Natural killer cell (primary cell): ENCODE measurements around the gene SRCAP. TPM values are rescaled to one million over a fixed set of nuclear protein-coding genes. Genes with fewer than 3 reads are reported as not detected.

ENCODE experiments used
- ATAC-seq, 3 donors: fragments of 150-1000 bp in 2 of 3; fragments of 200-7000 bp in 1 of 3; cut with Tn5 transposase; 1 replicate in 1 of 3; 2 replicates in 2 of 3; pipeline ENCODE4 v1.10.0; 2021; ENCODE audit warnings: mild to moderate bottlenecking in 2 of 3, moderate library complexity in 2 of 3
- DNase-seq, 2 donors: peaks; one replicate each; pipeline versions ENCODE4 v3.0.0 to v3.0.0-alpha.2; 2013 to 2021; ENCODE audit warnings: mixed read lengths in 1 of 2
- H3K27ac ChIP-seq: one replicate; pipeline ENCODE4 v1.5.1; 2013; ENCODE audit warnings: mild to moderate bottlenecking, low read length
- H3K27me3 ChIP-seq: one replicate; pipeline ENCODE4 v1.6.1; 2013; ENCODE audit warnings: low read length; ENCODE audit not compliant: control insufficient read depth, insufficient read depth
- H3K36me3 ChIP-seq: one replicate; pipeline ENCODE4 v1.6.1; 2013; ENCODE audit warnings: low read length; ENCODE audit not compliant: control insufficient read depth, insufficient read depth
- H3K4me1 ChIP-seq: one replicate; pipeline ENCODE4 v1.6.1; 2013; ENCODE audit warnings: low read length; ENCODE audit not compliant: control insufficient read depth, insufficient read depth
- H3K4me3 ChIP-seq: one replicate; pipeline ENCODE4 v1.5.1; 2013; ENCODE audit warnings: low read length
- H3K9me3 ChIP-seq: one replicate; pipeline ENCODE4 v1.6.1; 2013; ENCODE audit warnings: low read length; ENCODE audit not compliant: control insufficient read depth, insufficient read depth
- H3K27ac Mint-ChIP-seq, 2 donors: one replicate each; pipeline ENCODE4 v1.8.0; 2022; ENCODE audit warnings: mild to moderate bottlenecking in 2 of 2, mixed read lengths in 2 of 2, moderate library complexity in 1 of 2
- H3K27me3 Mint-ChIP-seq, 2 donors: one replicate each; pipeline ENCODE4 v1.8.0; 2022; ENCODE audit warnings: low read depth in 2 of 2, mixed read lengths in 2 of 2
- H3K36me3 Mint-ChIP-seq: one replicate; pipeline ENCODE4 v1.8.0; 2022; ENCODE audit warnings: mixed read lengths
- H3K4me1 Mint-ChIP-seq, 2 donors: one replicate each; pipeline ENCODE4 v1.8.0; 2022; ENCODE audit warnings: mixed read lengths in 2 of 2
- H3K4me3 Mint-ChIP-seq: one replicate; pipeline ENCODE4 v1.8.0; 2022; ENCODE audit warnings: mild to moderate bottlenecking, moderate library complexity, mixed read lengths
- H3K9me3 Mint-ChIP-seq, 2 donors: one replicate each; pipeline ENCODE4 v1.8.0; 2022; ENCODE audit warnings: mixed read lengths in 2 of 2
- CTCF ChIP-seq: fragments of 200-600 bp; IDR thresholded peaks from one replicate; pipeline ENCODE4 v1.8.0; 2022; ENCODE audit warnings: antibody characterized with exemption
- WGBS: methylation state at CpG from one replicate; pipeline ENCODE4 v1.1.7; 2013; ENCODE audit warnings: missing lambda C conversion rate; ENCODE audit not compliant: insufficient coverage; 5-methylcytosine and 5-hydroxymethylcytosine counted together
- intact Hi-C: fragments of 100-400 bp; cut with micrococcal nuclease; formaldehyde crosslinking; loops from one replicate; pipeline ENCODE4 v1.14.2; 2022
- total RNA-seq, 4 donors: library from RNA; stranded (reverse); fragments of 120-200 nt in 1 of 4; gene quantifications; one replicate each; pipeline versions ENCODE4 v1.2.3 to v1.2.4, GENCODE V29; 2013 to 2022

The SRCAP gene
- total RNA-seq, 3 donors from 2014 or later (not counting 1 experiment from before 2014, with no cell fraction given) = 78.8 to 99.0 (median 89.3) TPM

DNA sequence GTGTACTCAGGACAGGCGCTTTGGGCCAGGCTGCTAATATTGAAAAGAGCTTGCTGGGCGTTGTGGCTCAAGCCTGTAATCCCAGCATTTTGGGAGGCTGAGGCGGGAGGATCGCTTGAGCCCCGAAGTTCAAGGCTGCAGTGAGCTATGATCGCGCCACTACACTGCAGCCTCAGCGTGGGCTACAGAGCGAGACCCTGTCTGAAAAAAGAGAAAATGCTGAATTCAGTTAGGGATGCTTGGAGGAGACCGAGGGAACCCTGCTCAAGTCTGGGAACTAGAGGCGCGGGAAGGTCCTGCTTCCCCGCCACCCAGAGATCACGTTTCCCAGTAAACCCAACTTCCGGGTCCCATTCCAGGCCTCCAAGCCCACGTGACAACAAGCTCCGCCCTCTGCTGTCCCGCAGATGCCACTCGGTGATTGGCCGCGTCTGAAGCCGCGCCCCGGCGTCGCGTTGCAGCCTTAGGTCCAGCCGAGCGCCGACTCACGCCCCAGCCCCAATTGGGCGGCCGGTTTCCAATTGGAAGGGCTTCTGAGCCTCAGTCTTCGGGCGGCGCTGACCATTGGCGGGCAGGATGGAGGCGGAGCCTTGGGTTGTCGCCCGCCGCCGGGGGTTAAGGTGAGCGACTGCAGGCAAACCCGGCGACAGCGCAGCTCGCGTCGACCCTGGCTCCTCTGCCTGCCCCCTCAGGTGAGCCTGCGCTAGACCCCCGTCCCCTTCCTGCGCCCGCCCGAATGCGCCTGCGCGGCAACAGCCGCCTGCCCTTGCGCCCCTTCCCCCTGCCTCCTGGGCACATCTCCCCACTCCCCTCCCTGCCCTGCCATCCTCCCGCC lies 49.0 kb downstream of the SRCAP start, which contains the start of gene PHKG2:
Gene PHKG2, plus strand, starts transcription at position 627 of the 835 bp plus-strand sequence. CDS start 396 bp downstream, outside the sequence.
- H3K27me3 Mint-ChIP-seq = no peaks in the 10 kb centered on the region

GRCh38 chr16:30748634-30749445 lies 49.9 kb downstream of the SRCAP start:
- H3K4me1 Mint-ChIP-seq = peaks cover 34 to 45% of the 10 kb centered on the region in 2 donors
- H3K4me3 ChIP-seq = peak overlapping the region; percentile 60
- intact Hi-C loops = loop anchor here (1.0 to 5.0 kb wide), 5 partner anchors 14 to 173 kb away; partner anchors contain the start of genes CFAP119, RNF40 and SRCAP
- DNase-seq = peak; percentile 48 to 49
- peak overlapping the region; percentile 90 to 93 for H3K27ac Mint-ChIP-seq
- no peaks in the 10 kb centered on the region for H3K9me3 Mint-ChIP-seq
- WGBS = 17% methylated on average over 34 of the region's 36 CpGs
- H3K4me3 Mint-ChIP-seq = peak overlapping the region; percentile 95
- no peaks in the 10 kb centered on the region for H3K36me3 Mint-ChIP-seq
- H3K4me1 ChIP-seq = peaks cover 19% of the 10 kb centered on the region
- H3K9me3 ChIP-seq = no peaks in the 10 kb centered on the region
- H3K36me3 ChIP-seq = peaks cover 30% of the 10 kb centered on the region
- TF ChIP-seq CTCF = no peak
- H3K27ac ChIP-seq = peak overlapping the region; percentile 48
- H3K27me3 ChIP-seq = no peaks in the 10 kb centered on the region
- H3K27me3 Mint-ChIP-seq = no peaks in the 10 kb centered on the region
- peak; percentile 37 to 55 (median 48) for ATAC-seq

More for the DNA sequence above, 49.0 kb downstream of the SRCAP start, which contains the start of gene PHKG2:
- Mint-ChIP-seq H3K9me3 (no peaks in the 10 kb centered on the region), H3K4me1 (peaks cover 34 to 45% of the 10 kb centered on the region in 2 donors), H3K27ac (peak within 1 kb of the TSS; percentile 90 to 93), H3K4me3 (peak within 1 kb of the TSS; percentile 95), H3K36me3 (no peaks in the 10 kb centered on the region)
- peak within 1 kb of the TSS; percentile 79 for H3K27ac ChIP-seq
- H3K9me3 ChIP-seq = no peaks in the 10 kb centered on the region
- DNase-seq (peak; percentile 94 to 98), ATAC-seq (peak; percentile 94 to 98 (median 95))
- H3K36me3 ChIP-seq = peaks cover 24% of the 10 kb centered on the region
- H3K4me3 ChIP-seq = peak within 1 kb of the TSS; percentile 60
- no peaks in the 10 kb centered on the region for H3K27me3 ChIP-seq
- WGBS = 4% methylated on average over 60 of the region's 60 CpGs
- peaks cover 19% of the 10 kb centered on the region for H3K4me1 ChIP-seq
- intact Hi-C loops = loop anchor here (1.0 to 5.0 kb wide), 5 partner anchors 15 to 174 kb away; partner anchors contain the start of genes CFAP119, RNF40 and SRCAP
- no peak for TF ChIP-seq CTCF

DNA sequence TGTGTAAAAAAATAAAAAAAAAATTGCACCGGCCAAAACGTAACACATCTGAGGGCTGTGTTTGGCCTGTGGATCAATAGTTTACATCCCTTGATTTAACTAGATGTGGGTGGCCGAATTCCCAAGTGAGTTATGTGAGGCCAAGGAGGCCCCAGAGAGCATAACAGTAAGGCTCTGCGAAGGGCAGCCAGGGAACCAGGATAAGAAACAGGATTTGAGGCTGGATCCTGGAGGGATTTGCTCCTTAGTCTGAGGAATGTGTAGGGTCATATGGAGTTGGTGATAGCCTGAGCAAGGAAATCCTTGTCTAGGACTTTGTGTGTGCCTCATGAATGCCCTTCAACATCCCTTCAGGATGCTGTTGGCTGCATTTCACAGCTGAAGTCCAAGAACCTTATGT lies 51.2 kb downstream of the SRCAP start:
- WGBS = 97% methylated on average over 4 of the region's 4 CpGs
- intact Hi-C loops = no loop called here
- no peaks in the 10 kb centered on the region for H3K27me3 ChIP-seq
- H3K27ac ChIP-seq = no peak overlapping the region
- ATAC-seq (no peak), DNase-seq (no peak)
- H3K4me1 ChIP-seq = peaks cover 19% of the 10 kb centered on the region
- Mint-ChIP-seq H3K27me3 (no peaks in the 10 kb centered on the region), H3K4me3 (peak overlapping the region; percentile 25), H3K4me1 (peaks cover 34 to 45% of the 10 kb centered on the region in 2 donors), H3K9me3 (no peaks in the 10 kb centered on the region), H3K27ac (peak overlapping the region in 1 of 2 donors; percentile 90), H3K36me3 (no peaks in the 10 kb centered on the region)
- no peak overlapping the region for H3K4me3 ChIP-seq
- no peaks in the 10 kb centered on the region for H3K9me3 ChIP-seq
- H3K36me3 ChIP-seq = peaks cover 35% of the 10 kb centered on the region
- no peak for TF ChIP-seq CTCF
